HEK293T (cell line): Measurements from ENCODE around the gene COX6A2.

Experiments
- ARNT ChIP-seq: fragments of 450-650 bp; IDR thresholded peaks from 2 replicates; pipeline ENCODE4 v1.6.1; 2017; ENCODE audit warnings: mild to moderate bottlenecking
- BHLHE40 ChIP-seq: fragments of 450-650 bp; IDR thresholded peaks from 2 replicates; pipeline ENCODE4 v1.6.1; 2016; ENCODE audit warnings: mild to moderate bottlenecking, moderate library complexity, borderline replicate concordance
- CTBP1 ChIP-seq: fragments of 450-650 bp; IDR thresholded peaks from 2 replicates; pipeline ENCODE4 v1.6.1; 2016; ENCODE audit warnings: borderline replicate concordance
- ELF4 ChIP-seq: fragments of 450-650 bp; IDR thresholded peaks from 2 replicates; pipeline ENCODE4 v1.6.1; 2017; ENCODE audit warnings: antibody characterized with exemption
- FOXK2 ChIP-seq: fragments of 450-650 bp; IDR thresholded peaks from 2 replicates; pipeline ENCODE4 v1.6.1; 2016; ENCODE audit warnings: mild to moderate bottlenecking
- FOXM1 ChIP-seq: fragments of 450-650 bp; IDR thresholded peaks from 2 replicates; pipeline ENCODE4 v1.6.1; 2017; ENCODE audit warnings: mild to moderate bottlenecking, borderline replicate concordance
- SP1 ChIP-seq: fragments of 450-650 bp; IDR thresholded peaks from 2 replicates; pipeline ENCODE4 v1.6.1; 2017
- SUZ12 ChIP-seq: fragments of 450-650 bp; IDR thresholded peaks from 2 replicates; pipeline ENCODE4 v1.6.1; 2016; ENCODE audit warnings: mild to moderate bottlenecking

DNA sequence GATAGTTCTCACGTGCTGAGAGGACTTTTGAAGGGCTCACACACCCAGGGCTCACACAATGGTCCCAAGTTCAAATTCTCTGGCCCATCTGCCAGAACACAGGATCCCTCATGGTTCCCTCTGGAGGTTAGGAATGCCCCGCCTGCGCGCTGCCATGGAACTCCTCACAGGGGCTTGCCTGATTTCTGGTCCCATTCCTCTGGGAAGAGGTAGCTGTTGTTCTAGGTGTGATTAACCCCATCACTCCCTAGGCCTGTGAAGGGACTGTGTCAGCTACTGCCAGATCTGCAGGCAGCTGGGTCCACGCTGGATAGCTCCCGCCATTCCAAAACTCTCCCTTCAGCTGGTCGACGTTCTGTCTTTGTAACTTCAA, 28.8 kb upstream of the COX6A2 start:
- TF ChIP-seq ELF4 (no peak), SUZ12 (no peak), SP1 (no peak), FOXM1 (no peak), BHLHE40 (no peak), CTBP1 (no peak), FOXK2 (no peak), ARNT (no peak)
